GM12872 (cell line): Measurements from ENCODE around the gene KLHL17.

Experiments used
- CTCF ChIP-seq: IDR thresholded peaks from 3 replicates; pipeline ENCODE4 v1.5.1; 2011; ENCODE audit warnings: low read depth, mild to moderate bottlenecking, low read length, moderate library complexity; ENCODE audit not compliant: insufficient read depth

The KLHL17 gene

GRCh38 chr1:998995-999724 lies 38.8 kb downstream of the KLHL17 start:
- no peak for TF ChIP-seq CTCF

GRCh38 chr1:999725-1000356 lies 39.5 kb downstream of the KLHL17 start, which contains the start of gene HES4:
Gene HES4, minus strand, starts transcription at chr1:1000097. Its CDS starts 124 bp downstream, at chr1:999973.
- no peak for TF ChIP-seq CTCF

- TF ChIP-seq CTCF: no peak
Measured at GRCh38 chr1:1000357-1001056, 40.1 kb downstream of the KLHL17 start.

GRCh38 chr1:1001057-1001783 lies 40.8 kb downstream of the KLHL17 start:
- TF ChIP-seq CTCF: no peak

GRCh38 chr1:1003618-1004419 lies 43.4 kb downstream of the KLHL17 start:
- TF ChIP-seq CTCF: no peak

- TF ChIP-seq CTCF: no peak
Measured at GRCh38 chr1:1004420-1004779, 44.0 kb downstream of the KLHL17 start.
